WTC11 (cell line): ENCODE results near the gene INVS. TPM values are rescaled to one million over a fixed set of nuclear protein-coding genes. Genes with fewer than 3 reads are reported as not detected.

Source experiments
- ATAC-seq: fragments of 200-7000 bp; cut with Tn5 transposase; 2 replicates; pipeline ENCODE4 v1.10.0; 2021; ENCODE audit warnings: mild to moderate bottlenecking, moderate library complexity
- CTCF ChIA-PET: fragments of 300-600 bp; sonication (Branson Sonifier 250); formaldehyde crosslinking; loops from one replicate; lab custom pipeline; 2021; ENCODE audit warnings: antibody characterized with exemption; lab: Charles Lee
- POLR2A ChIA-PET: fragments of 350-600 bp; sonication (Branson Sonifier 250); formaldehyde crosslinking; loops from one replicate; lab custom pipeline; 2021; ENCODE audit warnings: antibody characterized with exemption; lab: Charles Lee
- DNase-seq: peaks from one replicate; pipeline ENCODE4 v3.0.0; 2021; ENCODE audit warnings: low spot score
- H3K27ac Mint-ChIP-seq: 2 replicates; pipeline ENCODE4 v1.8.0; 2021; ENCODE audit warnings: mixed read lengths
- H3K27me3 Mint-ChIP-seq: 2 replicates; pipeline ENCODE4 v1.8.0; 2021; ENCODE audit warnings: low read depth, mild to moderate bottlenecking, moderate library complexity, mixed read lengths
- H3K36me3 Mint-ChIP-seq: 2 replicates; pipeline ENCODE4 v1.8.0; 2021; ENCODE audit warnings: mixed read lengths
- H3K4me1 Mint-ChIP-seq: 2 replicates; pipeline ENCODE4 v1.8.0; 2022; ENCODE audit warnings: mixed read lengths
- H3K4me3 Mint-ChIP-seq: 2 replicates; pipeline ENCODE4 v1.8.0; 2021; ENCODE audit warnings: mild to moderate bottlenecking, moderate library complexity, mixed read lengths
- H3K9me3 Mint-ChIP-seq: 2 replicates; pipeline ENCODE4 v1.8.0; 2021; ENCODE audit warnings: mixed read lengths
- ATF1 ChIP-seq: sonication (generic); formaldehyde crosslinking; IDR thresholded peaks from 2 replicates; pipeline ENCODE4 v1.8.1; 2023; ENCODE audit warnings: mild to moderate bottlenecking, moderate library complexity, missing genetic modification reagents
- CREM ChIP-seq: sonication (generic); formaldehyde crosslinking; IDR thresholded peaks from 2 replicates; pipeline ENCODE4 v1.8.1; 2022; ENCODE audit warnings: mild to moderate bottlenecking, missing genetic modification reagents, moderate library complexity
- GTF2I ChIP-seq: fragments of 250-450 bp; sonication (Bioruptor Pico); conservative IDR thresholded peaks from 2 replicates; pipeline ENCODE4 v1.4.0; 2021; ENCODE audit warnings: mild to moderate bottlenecking
- NFYB ChIP-seq: sonication (generic); formaldehyde crosslinking; conservative IDR thresholded peaks from 2 replicates; pipeline ENCODE4 v1.8.0; 2022; ENCODE audit warnings: low read depth, missing genetic modification reagents
- SMAD4 ChIP-seq: sonication (generic); formaldehyde crosslinking; IDR thresholded peaks from 2 replicates; pipeline ENCODE4 v1.8.0; 2022; ENCODE audit warnings: mild to moderate bottlenecking, missing genetic modification reagents
- ZNF121 ChIP-seq: sonication (generic); formaldehyde crosslinking; IDR thresholded peaks from 2 replicates; pipeline ENCODE4 v1.8.0; 2023; ENCODE audit warnings: missing genetic modification reagents
- ZNF219 ChIP-seq: sonication (generic); formaldehyde crosslinking; IDR thresholded peaks from 2 replicates; pipeline ENCODE4 v1.8.0; 2023; ENCODE audit warnings: missing genetic modification reagents, mild to moderate bottlenecking, borderline replicate concordance
- ZNF263 ChIP-seq: sonication (generic); formaldehyde crosslinking; IDR thresholded peaks from 2 replicates; pipeline ENCODE4 v1.8.1; 2022; ENCODE audit warnings: low read depth, mild to moderate bottlenecking, moderate library complexity, missing genetic modification reagents
- ZNF317 ChIP-seq: sonication (generic); formaldehyde crosslinking; IDR thresholded peaks from 2 replicates; pipeline ENCODE4 v1.8.1; 2023; ENCODE audit warnings: low read depth, mild to moderate bottlenecking, moderate library complexity, missing genetic modification reagents, borderline replicate concordance
- ZNF416 ChIP-seq: fragments of 250-450 bp; sonication (Bioruptor Pico); IDR thresholded peaks from 2 replicates; pipeline ENCODE4 v1.9.0; 2021; ENCODE audit warnings: mild to moderate bottlenecking, inconsistent platforms
- total RNA-seq: library from RNA; stranded (reverse); gene quantifications from 3 replicates; pipeline ENCODE4 v1.2.3, GENCODE V29; 2021
- TF ChIP-seq, protein P1 (sequence below): fragments of 250-450 bp; sonication (Bioruptor Pico); IDR thresholded peaks from 2 replicates; pipeline ENCODE4 v1.9.0; 2021; ENCODE audit warnings: mild to moderate bottlenecking, borderline replicate concordance
- TF ChIP-seq, protein P2 (sequence below): sonication (generic); formaldehyde crosslinking; IDR thresholded peaks from 2 replicates; pipeline ENCODE4 v1.8.0; 2022; ENCODE audit warnings: mild to moderate bottlenecking, missing genetic modification reagents
- TF ChIP-seq, protein P3 (sequence below): fragments of 250-450 bp; sonication (Bioruptor Pico); IDR thresholded peaks from 2 replicates; pipeline ENCODE4 v1.9.0; 2021; ENCODE audit warnings: mild to moderate bottlenecking
- TF ChIP-seq, protein P4 (sequence below): sonication (generic); formaldehyde crosslinking; IDR thresholded peaks from 2 replicates; pipeline ENCODE4 v1.8.1; 2022; ENCODE audit warnings: missing genetic modification reagents, borderline replicate concordance
- TF ChIP-seq, protein P5 (sequence below): fragments of 250-450 bp; sonication (Bioruptor Pico); IDR thresholded peaks from 2 replicates; pipeline ENCODE4 v2.1.2; 2022; ENCODE audit warnings: mild to moderate bottlenecking, moderate library complexity
- TF ChIP-seq, protein P6 (sequence below): sonication (generic); formaldehyde crosslinking; IDR thresholded peaks from 2 replicates; pipeline ENCODE4 v1.8.1; 2023; ENCODE audit warnings: mild to moderate bottlenecking, missing genetic modification reagents, borderline replicate concordance

The INVS gene
- total RNA-seq, 1 experiment from 2014 or later = 8.1 TPM

DNA sequence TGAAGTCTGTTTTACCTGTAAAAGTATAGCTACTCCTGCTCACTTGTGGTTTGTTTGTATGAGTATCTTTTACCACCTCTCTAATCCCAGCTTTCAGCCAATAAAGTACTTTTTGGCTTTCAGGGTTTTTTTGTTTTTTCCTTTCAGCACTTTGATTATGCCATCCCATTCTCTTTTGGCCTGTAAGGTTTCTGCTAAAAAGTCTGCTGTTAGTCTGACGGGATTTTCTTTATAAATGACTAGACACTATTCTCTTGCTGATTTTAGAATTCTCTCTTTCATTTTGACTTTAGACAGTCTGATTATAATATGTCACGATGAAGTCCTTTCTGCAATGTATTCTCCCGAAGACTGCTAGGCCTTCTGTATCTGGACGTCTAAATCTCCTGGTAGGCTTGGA is 216.5 kb downstream of the INVS start:
- POLR2A ChIA-PET = no interaction called here
- CTCF ChIA-PET = interaction anchor here (1.0 kb wide), 1 partner anchor 9 kb away, joined by 3 read pairs; no protein-coding TSS in a partner anchor
- Mint-ChIP-seq H3K27ac (no peak overlapping the region), H3K4me3 (no peak overlapping the region), H3K9me3 (peaks cover 14% of the 10 kb centered on the region), H3K27me3 (no peaks in the 10 kb centered on the region), H3K4me1 (no peaks in the 10 kb centered on the region), H3K36me3 (peaks cover 81% of the 10 kb centered on the region)
- DNase-seq (no peak), ATAC-seq (no peak)
- TF ChIP-seq SMAD4 (no peak), ZNF121 (CRISPR knock-in tag) (no peak), ZNF317 (CRISPR knock-in tag) (peak; percentile 82; the same call in 1 of the 2 replicates)

DNA sequence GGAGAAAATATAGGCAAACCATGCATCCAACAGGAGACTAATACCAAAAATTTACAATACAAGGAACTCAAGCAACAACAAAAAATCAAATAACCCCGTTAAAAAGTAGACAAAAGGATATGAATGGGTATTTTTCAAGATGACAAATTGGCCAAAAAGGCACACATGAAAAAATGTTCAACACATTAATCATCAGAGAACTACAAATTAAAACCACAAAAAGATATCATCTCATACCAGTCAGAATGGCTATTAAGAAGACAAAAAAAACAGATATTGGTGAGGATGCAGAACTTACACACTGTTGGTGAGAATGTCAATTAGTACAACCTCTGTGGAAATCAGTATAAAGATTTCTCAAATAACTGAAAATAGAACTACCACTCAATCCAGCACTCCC is 218.7 kb downstream of the INVS start:
- DNase-seq (no peak), ATAC-seq (no peak)
- peaks cover 7% of the 10 kb centered on the region for H3K9me3 Mint-ChIP-seq
- ChIA-PET CTCF (no interaction called here), POLR2A (no interaction called here)
- no peak overlapping the region for H3K4me3 Mint-ChIP-seq
- TF ChIP-seq SMAD4 (no peak), ZNF263 (CRISPR knock-in tag) (no peak), GTF2I (CRISPR knock-in tag) (no peak), ZNF219 (no peak), CREM (no peak), NFYB (CRISPR knock-in tag) (no peak), ZNF416 (CRISPR knock-in tag) (no peak), ATF1 (CRISPR knock-in tag) (no peak)
- TF ChIP-seq, protein P1, sequence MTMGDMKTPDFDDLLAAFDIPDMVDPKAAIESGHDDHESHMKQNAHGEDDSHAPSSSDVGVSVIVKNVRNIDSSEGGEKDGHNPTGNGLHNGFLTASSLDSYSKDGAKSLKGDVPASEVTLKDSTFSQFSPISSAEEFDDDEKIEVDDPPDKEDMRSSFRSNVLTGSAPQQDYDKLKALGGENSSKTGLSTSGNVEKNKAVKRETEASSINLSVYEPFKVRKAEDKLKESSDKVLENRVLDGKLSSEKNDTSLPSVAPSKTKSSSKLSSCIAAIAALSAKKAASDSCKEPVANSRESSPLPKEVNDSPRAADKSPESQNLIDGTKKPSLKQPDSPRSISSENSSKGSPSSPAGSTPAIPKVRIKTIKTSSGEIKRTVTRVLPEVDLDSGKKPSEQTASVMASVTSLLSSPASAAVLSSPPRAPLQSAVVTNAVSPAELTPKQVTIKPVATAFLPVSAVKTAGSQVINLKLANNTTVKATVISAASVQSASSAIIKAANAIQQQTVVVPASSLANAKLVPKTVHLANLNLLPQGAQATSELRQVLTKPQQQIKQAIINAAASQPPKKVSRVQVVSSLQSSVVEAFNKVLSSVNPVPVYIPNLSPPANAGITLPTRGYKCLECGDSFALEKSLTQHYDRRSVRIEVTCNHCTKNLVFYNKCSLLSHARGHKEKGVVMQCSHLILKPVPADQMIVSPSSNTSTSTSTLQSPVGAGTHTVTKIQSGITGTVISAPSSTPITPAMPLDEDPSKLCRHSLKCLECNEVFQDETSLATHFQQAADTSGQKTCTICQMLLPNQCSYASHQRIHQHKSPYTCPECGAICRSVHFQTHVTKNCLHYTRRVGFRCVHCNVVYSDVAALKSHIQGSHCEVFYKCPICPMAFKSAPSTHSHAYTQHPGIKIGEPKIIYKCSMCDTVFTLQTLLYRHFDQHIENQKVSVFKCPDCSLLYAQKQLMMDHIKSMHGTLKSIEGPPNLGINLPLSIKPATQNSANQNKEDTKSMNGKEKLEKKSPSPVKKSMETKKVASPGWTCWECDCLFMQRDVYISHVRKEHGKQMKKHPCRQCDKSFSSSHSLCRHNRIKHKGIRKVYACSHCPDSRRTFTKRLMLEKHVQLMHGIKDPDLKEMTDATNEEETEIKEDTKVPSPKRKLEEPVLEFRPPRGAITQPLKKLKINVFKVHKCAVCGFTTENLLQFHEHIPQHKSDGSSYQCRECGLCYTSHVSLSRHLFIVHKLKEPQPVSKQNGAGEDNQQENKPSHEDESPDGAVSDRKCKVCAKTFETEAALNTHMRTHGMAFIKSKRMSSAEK (CRISPR knock-in tag) = no peak
- TF ChIP-seq, protein P2, sequence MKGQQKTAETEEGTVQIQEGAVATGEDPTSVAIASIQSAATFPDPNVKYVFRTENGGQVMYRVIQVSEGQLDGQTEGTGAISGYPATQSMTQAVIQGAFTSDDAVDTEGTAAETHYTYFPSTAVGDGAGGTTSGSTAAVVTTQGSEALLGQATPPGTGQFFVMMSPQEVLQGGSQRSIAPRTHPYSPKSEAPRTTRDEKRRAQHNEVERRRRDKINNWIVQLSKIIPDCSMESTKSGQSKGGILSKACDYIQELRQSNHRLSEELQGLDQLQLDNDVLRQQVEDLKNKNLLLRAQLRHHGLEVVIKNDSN (CRISPR knock-in tag) = no peak
- TF ChIP-seq, protein P3, sequence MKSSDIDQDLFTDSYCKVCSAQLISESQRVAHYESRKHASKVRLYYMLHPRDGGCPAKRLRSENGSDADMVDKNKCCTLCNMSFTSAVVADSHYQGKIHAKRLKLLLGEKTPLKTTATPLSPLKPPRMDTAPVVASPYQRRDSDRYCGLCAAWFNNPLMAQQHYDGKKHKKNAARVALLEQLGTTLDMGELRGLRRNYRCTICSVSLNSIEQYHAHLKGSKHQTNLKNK (CRISPR knock-in tag) = no peak
- TF ChIP-seq, protein P4, sequence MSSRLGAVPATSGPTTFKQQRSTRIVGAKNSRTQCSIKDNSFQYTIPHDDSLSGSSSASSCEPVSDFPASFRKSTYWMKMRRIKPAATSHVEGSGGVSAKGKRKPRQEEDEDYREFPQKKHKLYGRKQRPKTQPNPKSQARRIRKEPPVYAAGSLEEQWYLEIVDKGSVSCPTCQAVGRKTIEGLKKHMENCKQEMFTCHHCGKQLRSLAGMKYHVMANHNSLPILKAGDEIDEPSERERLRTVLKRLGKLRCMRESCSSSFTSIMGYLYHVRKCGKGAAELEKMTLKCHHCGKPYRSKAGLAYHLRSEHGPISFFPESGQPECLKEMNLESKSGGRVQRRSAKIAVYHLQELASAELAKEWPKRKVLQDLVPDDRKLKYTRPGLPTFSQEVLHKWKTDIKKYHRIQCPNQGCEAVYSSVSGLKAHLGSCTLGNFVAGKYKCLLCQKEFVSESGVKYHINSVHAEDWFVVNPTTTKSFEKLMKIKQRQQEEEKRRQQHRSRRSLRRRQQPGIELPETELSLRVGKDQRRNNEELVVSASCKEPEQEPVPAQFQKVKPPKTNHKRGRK (CRISPR knock-in tag) = no peak
- TF ChIP-seq, protein P5, sequence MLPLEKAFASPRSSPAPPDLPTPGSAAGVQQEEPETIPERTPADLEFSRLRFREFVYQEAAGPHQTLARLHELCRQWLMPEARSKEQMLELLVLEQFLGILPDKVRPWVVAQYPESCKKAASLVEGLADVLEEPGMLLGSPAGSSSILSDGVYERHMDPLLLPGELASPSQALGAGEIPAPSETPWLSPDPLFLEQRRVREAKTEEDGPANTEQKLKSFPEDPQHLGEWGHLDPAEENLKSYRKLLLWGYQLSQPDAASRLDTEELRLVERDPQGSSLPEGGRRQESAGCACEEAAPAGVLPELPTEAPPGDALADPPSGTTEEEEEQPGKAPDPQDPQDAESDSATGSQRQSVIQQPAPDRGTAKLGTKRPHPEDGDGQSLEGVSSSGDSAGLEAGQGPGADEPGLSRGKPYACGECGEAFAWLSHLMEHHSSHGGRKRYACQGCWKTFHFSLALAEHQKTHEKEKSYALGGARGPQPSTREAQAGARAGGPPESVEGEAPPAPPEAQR (CRISPR knock-in tag) = no peak
- TF ChIP-seq, protein P6, sequence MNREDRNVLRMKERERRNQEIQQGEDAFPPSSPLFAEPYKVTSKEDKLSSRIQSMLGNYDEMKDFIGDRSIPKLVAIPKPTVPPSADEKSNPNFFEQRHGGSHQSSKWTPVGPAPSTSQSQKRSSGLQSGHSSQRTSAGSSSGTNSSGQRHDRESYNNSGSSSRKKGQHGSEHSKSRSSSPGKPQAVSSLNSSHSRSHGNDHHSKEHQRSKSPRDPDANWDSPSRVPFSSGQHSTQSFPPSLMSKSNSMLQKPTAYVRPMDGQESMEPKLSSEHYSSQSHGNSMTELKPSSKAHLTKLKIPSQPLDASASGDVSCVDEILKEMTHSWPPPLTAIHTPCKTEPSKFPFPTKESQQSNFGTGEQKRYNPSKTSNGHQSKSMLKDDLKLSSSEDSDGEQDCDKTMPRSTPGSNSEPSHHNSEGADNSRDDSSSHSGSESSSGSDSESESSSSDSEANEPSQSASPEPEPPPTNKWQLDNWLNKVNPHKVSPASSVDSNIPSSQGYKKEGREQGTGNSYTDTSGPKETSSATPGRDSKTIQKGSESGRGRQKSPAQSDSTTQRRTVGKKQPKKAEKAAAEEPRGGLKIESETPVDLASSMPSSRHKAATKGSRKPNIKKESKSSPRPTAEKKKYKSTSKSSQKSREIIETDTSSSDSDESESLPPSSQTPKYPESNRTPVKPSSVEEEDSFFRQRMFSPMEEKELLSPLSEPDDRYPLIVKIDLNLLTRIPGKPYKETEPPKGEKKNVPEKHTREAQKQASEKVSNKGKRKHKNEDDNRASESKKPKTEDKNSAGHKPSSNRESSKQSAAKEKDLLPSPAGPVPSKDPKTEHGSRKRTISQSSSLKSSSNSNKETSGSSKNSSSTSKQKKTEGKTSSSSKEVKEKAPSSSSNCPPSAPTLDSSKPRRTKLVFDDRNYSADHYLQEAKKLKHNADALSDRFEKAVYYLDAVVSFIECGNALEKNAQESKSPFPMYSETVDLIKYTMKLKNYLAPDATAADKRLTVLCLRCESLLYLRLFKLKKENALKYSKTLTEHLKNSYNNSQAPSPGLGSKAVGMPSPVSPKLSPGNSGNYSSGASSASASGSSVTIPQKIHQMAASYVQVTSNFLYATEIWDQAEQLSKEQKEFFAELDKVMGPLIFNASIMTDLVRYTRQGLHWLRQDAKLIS (CRISPR knock-in tag) = no peak
- peaks cover 78% of the 10 kb centered on the region for H3K36me3 Mint-ChIP-seq
- H3K27ac Mint-ChIP-seq = no peak overlapping the region
- no peaks in the 10 kb centered on the region for H3K27me3 Mint-ChIP-seq
- no peaks in the 10 kb centered on the region for H3K4me1 Mint-ChIP-seq
